Astrocyte (in vitro differentiated cells and primary cell): ENCODE data around the gene UVSSA. TPM values are rescaled to one million over a fixed set of nuclear protein-coding genes. Genes with fewer than 3 reads are reported as not detected.

Source experiments
- DNase-seq: peaks from one replicate; pipeline ENCODE4 v3.0.0-alpha.2; 2010; ENCODE audit warnings: low read depth
- FAIRE-seq: peaks from 2 replicates; lab custom pipeline; 2011; peaks lifted over from hg19 to GRCh38; lab: Jason Lieb, UNC
- H2AFZ ChIP-seq: 2 replicates; pipeline ENCODE4 v1.6.0; 2012; ENCODE audit warnings: low read depth, low read length, inconsistent platforms
- H3K27ac ChIP-seq: 2 replicates; pipeline ENCODE4 v1.5.1; 2011; ENCODE audit warnings: low read depth, low read length, inconsistent platforms
- H3K27me3 ChIP-seq: 2 replicates; pipeline ENCODE4 v1.6.0; 2011; ENCODE audit warnings: low read length, inconsistent platforms; ENCODE audit not compliant: insufficient read depth
- H3K36me3 ChIP-seq: 2 replicates; pipeline ENCODE4 v1.5.1; 2011; ENCODE audit warnings: low read length, inconsistent platforms; ENCODE audit not compliant: insufficient read depth
- H3K4me1 ChIP-seq: 2 replicates; pipeline ENCODE4 v1.5.1; 2011; ENCODE audit warnings: low read length, inconsistent platforms; ENCODE audit not compliant: insufficient read depth
- H3K4me2 ChIP-seq: 2 replicates; pipeline ENCODE4 v1.6.0; 2012; ENCODE audit warnings: low read length, inconsistent platforms
- H3K4me3 ChIP-seq: 2 replicates; pipeline ENCODE4 v1.5.1; 2011; ENCODE audit warnings: low read depth, mild to moderate bottlenecking, low read length, inconsistent platforms; ENCODE audit not compliant: insufficient read depth
- H3K79me2 ChIP-seq: 2 replicates; pipeline ENCODE4 v1.6.0; 2012; ENCODE audit warnings: mild to moderate bottlenecking, low read length, inconsistent platforms; ENCODE audit not compliant: insufficient read depth
- H3K9ac ChIP-seq: 2 replicates; pipeline ENCODE4 v1.6.0; 2012; ENCODE audit warnings: mild to moderate bottlenecking, low read length, inconsistent platforms
- H3K9me3 ChIP-seq: 2 replicates; pipeline ENCODE4 v1.5.1; 2012; ENCODE audit warnings: low read depth, mild to moderate bottlenecking, low read length, inconsistent platforms; ENCODE audit not compliant: insufficient read depth
- H4K20me1 ChIP-seq: 2 replicates; pipeline ENCODE4 v1.6.0; 2012; ENCODE audit warnings: low read length, inconsistent platforms; ENCODE audit not compliant: insufficient read depth
- H3K27ac Mint-ChIP-seq: one replicate; pipeline ENCODE4 v1.8.0; 2021; ENCODE audit warnings: mild to moderate bottlenecking, mixed read lengths; ENCODE audit not compliant: unreplicated experiment
- H3K27me3 Mint-ChIP-seq: one replicate; pipeline ENCODE4 v1.8.0; 2021; ENCODE audit warnings: low read depth, mixed read lengths; ENCODE audit not compliant: unreplicated experiment
- H3K36me3 Mint-ChIP-seq: one replicate; pipeline ENCODE4 v1.8.0; 2021; ENCODE audit warnings: low read depth, mixed read lengths; ENCODE audit not compliant: unreplicated experiment
- H3K4me1 Mint-ChIP-seq: one replicate; pipeline ENCODE4 v1.8.0; 2021; ENCODE audit warnings: low read depth, mixed read lengths; ENCODE audit not compliant: unreplicated experiment
- H3K4me3 Mint-ChIP-seq: one replicate; pipeline ENCODE4 v1.8.0; 2021; ENCODE audit warnings: mild to moderate bottlenecking, moderate library complexity, mixed read lengths; ENCODE audit not compliant: unreplicated experiment
- H3K9me3 Mint-ChIP-seq: one replicate; pipeline ENCODE4 v1.8.0; 2021; ENCODE audit warnings: mild to moderate bottlenecking, mixed read lengths; ENCODE audit not compliant: unreplicated experiment
- CTCF ChIP-seq: IDR thresholded peaks from 2 replicates; pipeline ENCODE4 v1.5.1; 2011; ENCODE audit warnings: low read depth, mild to moderate bottlenecking, inconsistent platforms, low read length, moderate library complexity; ENCODE audit not compliant: insufficient read depth
- EZH2 ChIP-seq: IDR thresholded peaks from 2 replicates; pipeline ENCODE4 v1.6.1; 2012; ENCODE audit warnings: mild to moderate bottlenecking, low read length, inconsistent platforms; ENCODE audit not compliant: insufficient read depth
- total RNA-seq: library from RNA; stranded (reverse); gene quantifications from 2 replicates; pipeline ENCODE4 v1.2.1, GENCODE V29; 2021

Gene UVSSA
- total RNA-seq, 1 donor from 2014 or later, result 14.8 TPM

- Mint-ChIP-seq H3K27ac (no peak overlapping the region), H3K36me3 (peaks cover 2% of the 10 kb centered on the region), H3K27me3 (peaks cover 41% of the 10 kb centered on the region), H3K9me3 (peaks cover 10% of the 10 kb centered on the region), H3K4me3 (no peak overlapping the region), H3K4me1 (no peaks in the 10 kb centered on the region)
- Histone ChIP-seq H3K79me2 (no peaks in the 10 kb centered on the region), H3K27me3 (peaks cover 54% of the 10 kb centered on the region), H3K27ac (no peak overlapping the region), H2AFZ (no peak overlapping the region), H3K36me3 (no peaks in the 10 kb centered on the region), H3K4me3 (no peak overlapping the region), H3K4me2 (no peak overlapping the region), H3K9ac (no peak overlapping the region), H4K20me1 (no peaks in the 10 kb centered on the region), H3K9me3 (no peaks in the 10 kb centered on the region), H3K4me1 (no peaks in the 10 kb centered on the region)
- FAIRE-seq (no peak), DNase-seq (no peak)
- TF ChIP-seq EZH2 (peak; percentile 73), CTCF (no peak)
Measured at GRCh38 chr4:1404573-1405253, 57.7 kb downstream of the UVSSA start.

- Mint-ChIP-seq H3K4me3 (no peak overlapping the region), H3K9me3 (peaks cover 10% of the 10 kb centered on the region), H3K27me3 (peaks cover 39% of the 10 kb centered on the region), H3K4me1 (no peaks in the 10 kb centered on the region), H3K36me3 (peaks cover 2% of the 10 kb centered on the region), H3K27ac (no peak overlapping the region)
- Histone ChIP-seq H3K4me2 (no peak overlapping the region), H3K9me3 (no peaks in the 10 kb centered on the region), H3K4me1 (no peaks in the 10 kb centered on the region), H4K20me1 (no peaks in the 10 kb centered on the region), H3K9ac (no peak overlapping the region), H3K36me3 (no peaks in the 10 kb centered on the region), H3K79me2 (no peaks in the 10 kb centered on the region), H3K4me3 (no peak overlapping the region), H3K27me3 (peaks cover 56% of the 10 kb centered on the region), H3K27ac (no peak overlapping the region), H2AFZ (no peak overlapping the region)
- no peak for DNase-seq
- FAIRE-seq, result no peak
- TF ChIP-seq EZH2, result no peak
- TF ChIP-seq CTCF, result no peak
Measured at GRCh38 chr4:1405254-1405635, 58.2 kb downstream of the UVSSA start.

GRCh38 chr4:1405636-1406393 lies 58.8 kb downstream of the UVSSA start:
- Mint-ChIP-seq H3K27me3 (peaks cover 40% of the 10 kb centered on the region), H3K4me1 (no peaks in the 10 kb centered on the region), H3K9me3 (peaks cover 10% of the 10 kb centered on the region), H3K36me3 (no peaks in the 10 kb centered on the region), H3K27ac (no peak overlapping the region), H3K4me3 (no peak overlapping the region)
- FAIRE-seq (no peak), DNase-seq (no peak)
- Histone ChIP-seq H3K27me3 (peaks cover 52% of the 10 kb centered on the region), H3K4me3 (no peak overlapping the region), H3K4me2 (no peak overlapping the region), H2AFZ (no peak overlapping the region), H3K79me2 (no peaks in the 10 kb centered on the region), H3K4me1 (no peaks in the 10 kb centered on the region), H3K9ac (no peak overlapping the region), H4K20me1 (peaks cover 2% of the 10 kb centered on the region), H3K9me3 (no peaks in the 10 kb centered on the region), H3K36me3 (no peaks in the 10 kb centered on the region), H3K27ac (no peak overlapping the region)
- TF ChIP-seq EZH2 (peak; percentile 13), CTCF (no peak)
